GM18499 (cell line): ENCODE results near the gene C1QTNF3.
"Not testable (repeated sequence)": the region's sequence is repeated elsewhere in the genome, so short reads cannot be mapped to it uniquely, and the experiment has no call there.

ENCODE experiments used
- ATAC-seq: cut with Tn5 transposase; IDR thresholded peaks from one replicate; pipeline ENCODE4 v1.9.1; 2021; ENCODE audit warnings: moderate number of reproducible peaks; ENCODE audit not compliant: insufficient read depth, unreplicated experiment

The C1QTNF3 gene

GRCh38 chr5:34053133-34053532 is 10.1 kb upstream of the C1QTNF3 start:
- ATAC-seq = no peak

- ATAC-seq = no peak
Measured at GRCh38 chr5:34051374-34051980, 8.5 kb upstream of the C1QTNF3 start.

GRCh38 chr5:34047774-34048572 is 5.0 kb upstream of the C1QTNF3 start:
- ATAC-seq = no peak

GRCh38 chr5:34047143-34047542 is 4.1 kb upstream of the C1QTNF3 start:
- no peak for ATAC-seq

GRCh38 chr5:34045996-34046395 is 3.0 kb upstream of the C1QTNF3 start:
- ATAC-seq = no peak

GRCh38 chr5:34045023-34045422 is 2.0 kb upstream of the C1QTNF3 start:
- ATAC-seq = no peak

- ATAC-seq = no peak
Measured at GRCh38 chr5:34042321-34042720, 692 bp downstream of the C1QTNF3 start.

- ATAC-seq = no peak
Measured at GRCh38 chr5:34041247-34041972, 1.6 kb downstream of the C1QTNF3 start.

GRCh38 chr5:34040472-34040871 is 2.5 kb downstream of the C1QTNF3 start:
- no peak for ATAC-seq

- ATAC-seq = no peak
Measured at GRCh38 chr5:34039398-34040157, 3.4 kb downstream of the C1QTNF3 start.

- ATAC-seq = no peak
Measured at GRCh38 chr5:34038838-34039237, 4.2 kb downstream of the C1QTNF3 start.

GRCh38 chr5:34038390-34038789 is 4.6 kb downstream of the C1QTNF3 start:
- ATAC-seq = no peak

GRCh38 chr5:34037726-34038125 is 5.3 kb downstream of the C1QTNF3 start:
- ATAC-seq = no peak

GRCh38 chr5:34035756-34036155 is 7.3 kb downstream of the C1QTNF3 start:
- ATAC-seq = no peak

- no peak for ATAC-seq
Measured at GRCh38 chr5:34034534-34035327, 8.3 kb downstream of the C1QTNF3 start.

GRCh38 chr5:34031966-34032365 is 11.0 kb downstream of the C1QTNF3 start:
- no peak for ATAC-seq

- ATAC-seq = no peak
Measured at GRCh38 chr5:34031117-34031516, 11.9 kb downstream of the C1QTNF3 start.

- not testable (repeated sequence) for ATAC-seq
Measured at GRCh38 chr5:34030585-34030984, 12.4 kb downstream of the C1QTNF3 start.

- no peak for ATAC-seq
Measured at GRCh38 chr5:34030048-34030447, 13.0 kb downstream of the C1QTNF3 start.

GRCh38 chr5:34028349-34028748 is 14.7 kb downstream of the C1QTNF3 start:
- no peak for ATAC-seq
